Measurements from ENCODE around the gene HDAC4. TPM values are rescaled to one million over a fixed set of nuclear protein-coding genes. Genes with fewer than 3 reads are reported as not detected.

The HDAC4 gene
- total and polyA plus RNA-seq, 2 of the 4 experiments (the other 2 are of a cell fraction) = 4.1 to 7.2 TPM

DNA sequence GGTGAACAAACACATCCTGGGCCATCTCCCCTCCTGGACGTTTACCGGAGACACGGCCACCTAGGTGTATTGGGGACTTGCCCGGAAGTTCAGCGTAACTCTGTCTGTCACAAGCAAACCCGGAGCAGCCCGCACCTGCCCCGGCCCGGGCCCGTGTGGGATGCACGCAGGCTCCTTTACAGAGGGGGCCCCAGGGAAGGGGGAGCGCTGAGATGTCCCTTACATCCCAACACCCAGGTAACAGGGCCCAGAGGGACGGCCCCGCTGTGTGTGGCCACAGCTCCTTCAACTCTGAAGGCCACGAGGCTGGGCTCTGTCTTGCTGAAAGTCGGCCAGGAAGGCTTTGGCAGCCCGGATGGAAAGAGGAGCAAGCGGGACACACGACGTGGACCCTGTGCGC, 340.1 kb downstream of the HDAC4 start:
- Histone ChIP-seq H3K79me1 (ENCODE audit: low read depth in 1 of 2, low read length in 2 of 2) (no peaks in the 10 kb centered on the region), H4K5ac (ENCODE audit: low read depth, low read length) (no peak overlapping the region), H3K4me1 (ENCODE audit: control insufficient read depth, insufficient read depth, low read length) (no peaks in the 10 kb centered on the region), H3K56ac (ENCODE audit: extremely low read depth, insufficient read depth, low read length) (no peak overlapping the region), H3K23ac (ENCODE audit: low read depth, low read length) (no peak overlapping the region), H3K27me3 (ENCODE audit: control insufficient read depth, insufficient read depth, low read length) (no peaks in the 10 kb centered on the region), H2AFZ (replicated peaks; ENCODE audit: low read length, poor library complexity) (no peak overlapping the region), H3K14ac (replicated peaks; ENCODE audit: low read depth, low read length) (no peak overlapping the region), H3K9ac (ENCODE audit: low read depth, low read length) (no peak overlapping the region), H4K20me1 (ENCODE audit: insufficient read depth, low read length) (no peaks in the 10 kb centered on the region), H3K18ac (ENCODE audit: low read depth, low read length) (no peak overlapping the region), H4K91ac (ENCODE audit: insufficient read depth, low read depth, low read length) (no peak overlapping the region), H2BK20ac (ENCODE audit: low read depth, low read length) (no peak overlapping the region), H3K4ac (ENCODE audit: low read depth, low read length) (no peak overlapping the region), H2BK120ac (ENCODE audit: low read depth, low read length) (no peak overlapping the region), H4K8ac (ENCODE audit: low read depth in 2 of 2, low read length in 2 of 2) (no peak overlapping the region), H2BK15ac (ENCODE audit: low read depth, low read length) (no peak overlapping the region), H3K9me3 (ENCODE audit: control insufficient read depth, insufficient read depth, low read length) (peaks cover 2% of the 10 kb centered on the region), H3K4me2 (ENCODE audit: low read depth, low read length) (no peak overlapping the region), H3K4me3 (ENCODE audit: insufficient read depth, low read depth, low read length) (no peak overlapping the region), H2AK9ac (replicated peaks; ENCODE audit: low read depth, low read length, poor library complexity) (no peak overlapping the region), H3K36me3 (ENCODE audit: control insufficient read depth, insufficient read depth, low read length) (peaks cover 48% of the 10 kb centered on the region), H2BK5ac (ENCODE audit: low read depth, low read length, poor library complexity, severe bottlenecking) (no peak overlapping the region), H3K27ac (ENCODE audit: insufficient read depth, low read length) (no peak overlapping the region), H3K9me1 (ENCODE audit: insufficient read depth, low read length) (peaks cover 5% of the 10 kb centered on the region; the same call in 1 of the 2 replicates), H2AK5ac (ENCODE audit: low read depth, low read length) (no peak overlapping the region)
- BruUV-seq (replicated peaks) = no TSS peak
- ChIA-PET CTCF (no interaction called here), POLR2A (ENCODE audit: unreplicated experiment) (no interaction called here)
- no peak for ATAC-seq (ENCODE audit: low read depth)
- TF ChIP-seq CEBPB (IDR thresholded peaks at IDR 0.05; ENCODE audit: low read depth, low read length) = no peak
- no peak for TF ChIP-seq POLR2A (IDR thresholded peaks at IDR 0.05; ENCODE audit: low read depth, low read length)
- no peak for TF ChIP-seq CHD1 (IDR thresholded peaks at IDR 0.05; ENCODE audit: low read depth, low read length)
- intact Hi-C loops (cut with micrococcal nuclease) (no loop called here), in situ Hi-C loops (cut with MboI; ENCODE audit: low sequenced_read_pairs) (no loop called here), dilution Hi-C loops (cut with HindIII; ENCODE audit: low sequenced_read_pairs, unreplicated experiment) (no loop called here)
- 95% methylated on average over 9 of the region's 21 CpGs; no CpG with 5 or more reads in 1 of the 2 experiments for WGBS, 2 experiments (ENCODE audit: extremely low coverage in 2 of 2, insufficient read length in 1 of 2)
- no peak for DNase-seq

Data from IMR-90 (cell line).